ENCODE measurements around the gene SDSL. TPM values are rescaled to one million over a fixed set of nuclear protein-coding genes. Genes with fewer than 3 reads are reported as not detected.

SDSL gene
- total RNA-seq, 4 donors from 2014 or later: 0.48 to 3.1 (median 1.5) TPM; not detected in 1

- H3K36me3 ChIP-seq: no peaks in the 10 kb centered on the region
- DNase-seq: no peak
- TF ChIP-seq CTCF (IDR thresholded peaks at IDR 0.05): no peak
- TF ChIP-seq POLR2A (IDR thresholded peaks at IDR 0.05): no peak
- H3K4me3 ChIP-seq: no peak overlapping the region
- H3K27me3 ChIP-seq: peaks cover 0 to 5% (median 0%) of the 10 kb centered on the region in 4 donors
- WGBS, 2 donors: 38 to 69% methylated on average over 1 to 2 of the region's 2 CpGs
- intact Hi-C loops (cut with DNase I): loop anchor here (10.0 kb wide), 1 partner anchor 216 kb away; no protein-coding TSS in a partner anchor
- peaks cover 8 to 24% (median 8%) of the 10 kb centered on the region in 3 donors for H3K4me1 ChIP-seq
- H3K27ac ChIP-seq: no peak overlapping the region
- H3K9me3 ChIP-seq: no peaks in the 10 kb centered on the region
Measured at GRCh38 chr12:113420996-113421595, 1.1 kb upstream of the SDSL start.

- peak overlapping the region; percentile 13 to 61 (median 40) for H3K4me3 ChIP-seq
- WGBS, 2 donors: 71 to 82% methylated on average over 5 to 6 of the region's 6 CpGs
- no peaks in the 10 kb centered on the region for H3K9me3 ChIP-seq
- peaks cover 8 to 24% (median 8%) of the 10 kb centered on the region in 3 donors for H3K4me1 ChIP-seq
- H3K27me3 ChIP-seq: peaks cover 0 to 21% (median 0%) of the 10 kb centered on the region in 4 donors
- DNase-seq: no peak
- H3K36me3 ChIP-seq: no peaks in the 10 kb centered on the region
- intact Hi-C loops (cut with DNase I): loop anchor here (10.0 kb wide), 1 partner anchor 218 kb away; no protein-coding TSS in a partner anchor
- H3K27ac ChIP-seq: peak overlapping the region in 3 of 4 donors; percentile 21 to 73 (median 54)
- TF ChIP-seq CTCF (IDR thresholded peaks at IDR 0.05): no peak
- no peak for TF ChIP-seq POLR2A (IDR thresholded peaks at IDR 0.05)
Measured at GRCh38 chr12:113422886-113423669, 898 bp downstream of the SDSL start.

- Histone ChIP-seq H3K9me3 (no peaks in the 10 kb centered on the region), H3K27me3 (peaks cover 0 to 35% (median 0%) of the 10 kb centered on the region in 4 donors), H3K4me3 (no peak overlapping the region), H3K27ac (no peak overlapping the region), H3K36me3 (no peaks in the 10 kb centered on the region), H3K4me1 (peaks cover 8 to 24% (median 8%) of the 10 kb centered on the region in 3 donors)
- intact Hi-C loops (cut with DNase I): loop anchor here (10.0 kb wide), 1 partner anchor 220 kb away; no protein-coding TSS in a partner anchor
- no peak for DNase-seq
- TF ChIP-seq POLR2A (IDR thresholded peaks at IDR 0.05) (no peak), CTCF (IDR thresholded peaks at IDR 0.05) (no peak)
- 87 to 100% methylated on average over 1 of the region's 1 CpG for WGBS, 2 donors
Measured at GRCh38 chr12:113424456-113424855, 2.3 kb downstream of the SDSL start.

- Histone ChIP-seq H3K4me1 (peaks cover 8 to 24% (median 8%) of the 10 kb centered on the region in 3 donors), H3K4me3 (no peak overlapping the region), H3K36me3 (no peaks in the 10 kb centered on the region), H3K9me3 (no peaks in the 10 kb centered on the region), H3K27me3 (peaks cover 0 to 38% (median 0%) of the 10 kb centered on the region in 4 donors), H3K27ac (no peak overlapping the region)
- no peak for DNase-seq
- TF ChIP-seq CTCF (IDR thresholded peaks at IDR 0.05): peak; percentile 59 to 86 (median 74)
- no peak for TF ChIP-seq POLR2A (IDR thresholded peaks at IDR 0.05)
- WGBS, 2 donors: 40 to 65% methylated on average over 8 to 14 of the region's 20 CpGs
- intact Hi-C loops (cut with DNase I): loop anchor here (10.0 kb wide), 1 partner anchor 220 kb away; no protein-coding TSS in a partner anchor
Measured at GRCh38 chr12:113424915-113425823, 3.0 kb downstream of the SDSL start.

Data from esophagus squamous epithelium (tissue), 5 donors.